Activated T-helper 17 cell treated with anti-CD3 and anti-CD28 coated beads, Interleukin-2, amount 50 U/mL, for 72 hours (primary cell): ENCODE results near the gene TSHZ2. TPM values are rescaled to one million over a fixed set of nuclear protein-coding genes. Genes with fewer than 3 reads are reported as not detected.

ENCODE experiments used
- ATAC-seq: fragments of 150-1000 bp; cut with Tn5 transposase; replicated peaks from 2 replicates; pipeline ENCODE4 v1.10.0; 2021; ENCODE audit warnings: mild to moderate bottlenecking, moderate library complexity
- H3K27ac Mint-ChIP-seq: one replicate; pipeline ENCODE4 v1.8.0; 2022; ENCODE audit warnings: mixed read lengths
- H3K27me3 Mint-ChIP-seq: one replicate; pipeline ENCODE4 v1.8.0; 2022; ENCODE audit warnings: mixed read lengths
- H3K36me3 Mint-ChIP-seq: one replicate; pipeline ENCODE4 v1.8.0; 2022; ENCODE audit warnings: low read depth, mild to moderate bottlenecking, mixed read lengths
- H3K4me1 Mint-ChIP-seq: one replicate; pipeline ENCODE4 v1.8.0; 2022; ENCODE audit warnings: mixed read lengths
- H3K4me3 Mint-ChIP-seq: one replicate; pipeline ENCODE4 v1.8.0; 2022; ENCODE audit warnings: mild to moderate bottlenecking, mixed read lengths
- H3K9me3 Mint-ChIP-seq: one replicate; pipeline ENCODE4 v1.8.0; 2022; ENCODE audit warnings: mixed read lengths
- total RNA-seq, 2 donors: library from RNA; stranded (reverse); gene quantifications; one replicate each; pipeline ENCODE4 v1.2.3, GENCODE V29; 2022

The TSHZ2 gene
- total RNA-seq, 2 donors from 2014 or later = 29.8 to 58.2 TPM

GRCh38 chr20:53097791-53098190 lies 125.6 kb downstream of the TSHZ2 start:
- Mint-ChIP-seq H3K4me1 (peaks cover 3% of the 10 kb centered on the region), H3K36me3 (peaks cover 9% of the 10 kb centered on the region), H3K4me3 (no peak overlapping the region), H3K27ac (no peak overlapping the region), H3K27me3 (no peaks in the 10 kb centered on the region), H3K9me3 (no peaks in the 10 kb centered on the region)
- no peak for ATAC-seq

- no peak for ATAC-seq
- Mint-ChIP-seq H3K4me3 (no peak overlapping the region), H3K36me3 (peaks cover 9% of the 10 kb centered on the region), H3K9me3 (no peaks in the 10 kb centered on the region), H3K4me1 (peaks cover 3% of the 10 kb centered on the region), H3K27me3 (no peaks in the 10 kb centered on the region), H3K27ac (no peak overlapping the region)
Observed at GRCh38 chr20:53098621-53099020, 126.5 kb downstream of the TSHZ2 start.

GRCh38 chr20:53099856-53100255 lies 127.7 kb downstream of the TSHZ2 start:
- Mint-ChIP-seq H3K4me3 (no peak overlapping the region), H3K27ac (no peak overlapping the region), H3K27me3 (no peaks in the 10 kb centered on the region), H3K36me3 (peaks cover 5% of the 10 kb centered on the region), H3K9me3 (no peaks in the 10 kb centered on the region), H3K4me1 (peaks cover 3% of the 10 kb centered on the region)
- no peak for ATAC-seq

DNA sequence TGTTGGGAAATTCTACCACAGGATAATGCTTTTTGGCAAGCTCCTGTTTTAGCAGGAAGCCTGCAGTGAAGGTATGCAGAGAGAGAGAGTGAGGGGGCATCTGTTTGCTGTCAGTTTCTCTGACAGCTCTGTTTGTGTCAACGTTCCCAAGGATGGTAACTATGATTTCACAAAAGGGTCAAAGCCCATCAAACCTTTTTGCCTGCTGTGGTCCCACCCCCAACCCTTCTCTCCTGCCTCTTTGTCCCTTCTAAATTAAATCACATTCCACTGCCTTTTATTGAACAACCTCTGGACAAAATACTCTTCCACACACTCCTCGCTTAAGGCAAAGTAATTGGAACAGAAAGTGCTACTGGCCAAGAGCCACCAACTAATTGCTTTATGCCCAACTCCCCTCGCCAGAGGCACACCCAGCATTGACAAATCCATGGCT lies 128.3 kb downstream of the TSHZ2 start:
- H3K36me3 Mint-ChIP-seq = no peaks in the 10 kb centered on the region
- H3K27me3 Mint-ChIP-seq = no peaks in the 10 kb centered on the region
- peaks cover 3% of the 10 kb centered on the region for H3K4me1 Mint-ChIP-seq
- no peaks in the 10 kb centered on the region for H3K9me3 Mint-ChIP-seq
- H3K27ac Mint-ChIP-seq = no peak overlapping the region
- ATAC-seq = no peak
- no peak overlapping the region for H3K4me3 Mint-ChIP-seq

DNA sequence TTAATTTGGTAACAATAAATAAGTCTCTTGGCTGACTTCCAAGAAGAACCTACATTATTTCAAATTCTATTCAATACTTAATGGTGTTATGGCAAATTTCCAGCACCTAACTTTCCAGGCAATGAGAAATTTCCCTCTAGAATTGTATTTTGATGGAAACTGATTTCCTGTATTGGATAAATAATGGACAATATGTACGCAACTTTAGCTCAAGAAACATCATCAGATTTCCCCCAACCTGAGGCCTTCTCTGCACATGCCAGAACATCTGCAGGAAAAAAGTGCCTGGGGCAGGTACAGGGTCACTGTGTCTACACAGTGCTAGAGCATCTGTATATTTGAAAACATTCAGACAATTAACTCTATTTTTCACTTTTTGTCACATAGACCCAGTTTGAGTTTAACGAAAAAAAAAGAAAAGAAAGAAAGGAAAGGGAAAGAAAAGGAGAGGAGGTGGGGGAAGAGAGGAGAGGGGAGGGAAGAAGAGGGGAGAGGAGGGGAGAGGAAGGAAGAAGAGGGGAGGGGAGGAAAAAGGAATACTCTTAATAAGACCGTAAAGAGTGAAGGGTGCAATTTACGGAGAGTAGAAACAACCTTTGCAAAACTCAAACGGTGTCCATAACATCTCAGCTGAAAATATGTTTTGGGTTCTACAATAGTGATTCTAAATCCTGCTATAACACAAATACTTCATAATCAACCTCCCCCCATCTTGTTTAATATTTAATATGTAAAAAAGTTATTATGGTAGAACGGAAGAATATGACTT lies 130.0 kb downstream of the TSHZ2 start:
- Mint-ChIP-seq H3K4me3 (no peak overlapping the region), H3K27ac (no peak overlapping the region), H3K36me3 (no peaks in the 10 kb centered on the region), H3K9me3 (no peaks in the 10 kb centered on the region), H3K27me3 (no peaks in the 10 kb centered on the region), H3K4me1 (peaks cover 3% of the 10 kb centered on the region)
- no peak for ATAC-seq

GRCh38 chr20:53103124-53103523 lies 131.0 kb downstream of the TSHZ2 start:
- ATAC-seq = no peak
- H3K4me3 Mint-ChIP-seq = no peak overlapping the region
- H3K27ac Mint-ChIP-seq = no peak overlapping the region
- peaks cover 3% of the 10 kb centered on the region for H3K4me1 Mint-ChIP-seq
- no peaks in the 10 kb centered on the region for H3K9me3 Mint-ChIP-seq
- no peaks in the 10 kb centered on the region for H3K36me3 Mint-ChIP-seq
- H3K27me3 Mint-ChIP-seq = no peaks in the 10 kb centered on the region

DNA sequence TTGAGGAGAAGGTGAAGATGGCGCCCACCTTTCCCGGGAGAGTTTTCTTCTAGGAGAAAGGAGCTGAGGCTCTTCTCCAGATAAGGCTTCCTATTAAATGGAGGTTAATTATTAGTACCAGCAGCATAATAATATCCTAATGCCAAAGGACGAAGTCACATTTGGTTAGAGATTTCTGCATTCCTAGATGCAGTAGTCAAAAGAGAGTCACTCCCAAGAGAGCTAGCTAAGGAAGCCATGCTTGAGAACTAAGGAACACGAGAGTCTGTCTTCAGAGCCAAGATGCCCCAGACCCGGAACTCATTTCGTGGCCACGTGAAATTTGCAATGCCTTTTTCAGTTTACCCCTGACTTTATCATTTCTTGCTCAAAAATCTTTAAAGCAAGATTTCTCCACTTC lies 132.7 kb downstream of the TSHZ2 start:
- no peak overlapping the region for H3K27ac Mint-ChIP-seq
- no peaks in the 10 kb centered on the region for H3K27me3 Mint-ChIP-seq
- H3K4me1 Mint-ChIP-seq = peaks cover 3% of the 10 kb centered on the region
- no peak for ATAC-seq
- H3K36me3 Mint-ChIP-seq = no peaks in the 10 kb centered on the region
- no peaks in the 10 kb centered on the region for H3K9me3 Mint-ChIP-seq
- H3K4me3 Mint-ChIP-seq = no peak overlapping the region

- H3K9me3 Mint-ChIP-seq = no peaks in the 10 kb centered on the region
- H3K27ac Mint-ChIP-seq = no peak overlapping the region
- no peaks in the 10 kb centered on the region for H3K4me1 Mint-ChIP-seq
- ATAC-seq = no peak
- no peaks in the 10 kb centered on the region for H3K27me3 Mint-ChIP-seq
- H3K36me3 Mint-ChIP-seq = no peaks in the 10 kb centered on the region
- no peak overlapping the region for H3K4me3 Mint-ChIP-seq
Observed at GRCh38 chr20:53116733-53117132, 144.6 kb downstream of the TSHZ2 start.

- ATAC-seq = no peak
- Mint-ChIP-seq H3K4me1 (peaks cover 10% of the 10 kb centered on the region), H3K27me3 (no peaks in the 10 kb centered on the region), H3K36me3 (no peaks in the 10 kb centered on the region), H3K4me3 (no peak overlapping the region), H3K9me3 (no peaks in the 10 kb centered on the region), H3K27ac (no peak overlapping the region)
Observed at GRCh38 chr20:53122853-53123252, 150.7 kb downstream of the TSHZ2 start.

- no peak for ATAC-seq
- no peak overlapping the region for H3K4me3 Mint-ChIP-seq
- H3K4me1 Mint-ChIP-seq = peaks cover 10% of the 10 kb centered on the region
- no peak overlapping the region for H3K27ac Mint-ChIP-seq
- no peaks in the 10 kb centered on the region for H3K27me3 Mint-ChIP-seq
- no peaks in the 10 kb centered on the region for H3K36me3 Mint-ChIP-seq
- no peaks in the 10 kb centered on the region for H3K9me3 Mint-ChIP-seq
Observed at GRCh38 chr20:53124075-53124551, 152.0 kb downstream of the TSHZ2 start.

- no peak overlapping the region for H3K4me3 Mint-ChIP-seq
- H3K9me3 Mint-ChIP-seq = no peaks in the 10 kb centered on the region
Observed at GRCh38 chr20:53124803-53125202, 152.6 kb downstream of the TSHZ2 start.

GRCh38 chr20:53126185-53126584 lies 154.0 kb downstream of the TSHZ2 start:
- Mint-ChIP-seq H3K27me3 (no peaks in the 10 kb centered on the region), H3K36me3 (no peaks in the 10 kb centered on the region), H3K27ac (no peak overlapping the region), H3K4me3 (no peak overlapping the region), H3K4me1 (peaks cover 10% of the 10 kb centered on the region), H3K9me3 (no peaks in the 10 kb centered on the region)
- ATAC-seq = no peak

More at GRCh38 chr20:53124803-53125202, 152.6 kb downstream of the TSHZ2 start:
- ATAC-seq = no peak
- no peaks in the 10 kb centered on the region for H3K36me3 Mint-ChIP-seq
- no peaks in the 10 kb centered on the region for H3K27me3 Mint-ChIP-seq
- H3K27ac Mint-ChIP-seq = no peak overlapping the region
- peaks cover 10% of the 10 kb centered on the region for H3K4me1 Mint-ChIP-seq

DNA sequence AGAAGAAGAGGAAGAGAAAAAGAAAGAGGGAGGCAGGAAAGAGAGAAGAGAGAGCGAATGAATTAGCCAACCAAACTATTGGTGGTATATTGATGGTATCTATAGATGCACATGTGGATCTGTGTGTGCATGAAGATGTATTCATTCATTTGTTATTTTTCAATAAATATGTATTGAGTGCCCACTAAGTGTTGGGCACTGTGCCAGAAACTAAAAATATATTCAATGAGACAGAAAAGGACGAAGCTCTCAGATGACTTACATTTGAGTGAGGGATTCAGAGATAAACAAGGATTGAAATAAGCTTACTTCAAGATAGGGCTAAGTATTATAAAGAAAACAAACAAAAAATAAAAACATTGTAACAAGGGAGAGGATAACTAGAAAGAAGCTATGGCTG lies 154.9 kb downstream of the TSHZ2 start:
- no peaks in the 10 kb centered on the region for H3K27me3 Mint-ChIP-seq
- peak overlapping the region; percentile 2 for H3K27ac Mint-ChIP-seq
- no peaks in the 10 kb centered on the region for H3K36me3 Mint-ChIP-seq
- no peaks in the 10 kb centered on the region for H3K9me3 Mint-ChIP-seq
- H3K4me3 Mint-ChIP-seq = no peak overlapping the region
- no peak for ATAC-seq
- peaks cover 16% of the 10 kb centered on the region for H3K4me1 Mint-ChIP-seq

GRCh38 chr20:53128004-53128403 lies 155.8 kb downstream of the TSHZ2 start:
- Mint-ChIP-seq H3K4me3 (no peak overlapping the region), H3K27me3 (peaks cover 6% of the 10 kb centered on the region), H3K9me3 (peaks cover 3% of the 10 kb centered on the region), H3K36me3 (peaks cover 5% of the 10 kb centered on the region), H3K27ac (peak overlapping the region; percentile 2), H3K4me1 (peaks cover 20% of the 10 kb centered on the region)
- peak; percentile 60 for ATAC-seq

DNA sequence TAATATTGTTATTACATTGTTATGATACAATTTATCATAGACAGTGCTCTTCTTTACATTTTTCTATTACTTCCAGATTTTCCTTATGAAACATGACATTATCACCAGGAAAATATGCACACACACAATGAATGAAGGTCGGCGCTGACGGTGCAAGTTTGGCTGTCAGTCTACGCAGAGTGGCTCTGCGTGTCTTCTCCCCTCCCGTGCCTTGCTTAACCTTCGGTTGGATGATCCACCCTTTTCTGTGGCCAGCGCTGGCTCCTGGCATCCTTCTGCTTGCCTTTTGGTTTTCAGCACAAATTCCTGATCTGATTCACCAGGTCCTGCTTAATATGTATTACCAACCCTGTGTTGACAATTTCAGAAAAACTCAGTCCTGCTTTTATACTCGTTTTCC lies 157.4 kb downstream of the TSHZ2 start:
- no peak for ATAC-seq
- Mint-ChIP-seq H3K9me3 (peaks cover 3% of the 10 kb centered on the region), H3K27me3 (peaks cover 6% of the 10 kb centered on the region), H3K36me3 (peaks cover 9% of the 10 kb centered on the region), H3K4me3 (no peak overlapping the region), H3K27ac (peak overlapping the region; percentile 49), H3K4me1 (peaks cover 23% of the 10 kb centered on the region)
